ENCODE results near the gene SULF2.

DNA sequence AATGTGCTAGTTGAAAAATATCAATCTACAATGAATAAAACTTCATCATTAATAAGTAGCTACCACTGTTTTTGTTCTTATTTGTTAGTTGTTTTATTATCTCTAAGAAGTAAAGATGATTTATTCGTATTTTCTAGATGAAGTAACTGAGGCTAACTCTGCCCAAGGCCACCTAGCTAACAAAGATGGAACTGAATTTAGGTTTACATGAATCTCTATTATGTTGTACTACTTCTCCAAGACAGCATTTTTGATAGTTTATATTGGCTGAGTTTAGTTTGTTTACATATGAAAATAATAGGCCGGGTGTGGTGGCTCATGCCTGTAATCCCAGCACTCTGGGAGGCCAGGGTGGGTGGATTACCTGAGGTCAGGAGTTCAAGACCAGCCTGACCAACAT is 162.1 kb downstream of the SULF2 start:
- no peak for TF ChIP-seq RAD21 (IDR thresholded peaks at IDR 0.05; ENCODE audit: low read depth)
- TF ChIP-seq, protein P1, sequence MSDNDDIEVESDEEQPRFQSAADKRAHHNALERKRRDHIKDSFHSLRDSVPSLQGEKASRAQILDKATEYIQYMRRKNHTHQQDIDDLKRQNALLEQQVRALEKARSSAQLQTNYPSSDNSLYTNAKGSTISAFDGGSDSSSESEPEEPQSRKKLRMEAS (IDR thresholded peaks at IDR 0.05) = no peak
- TF ChIP-seq NFIC (IDR thresholded peaks at IDR 0.05) = no peak
- TF ChIP-seq EP300 (IDR thresholded peaks at IDR 0.05; ENCODE audit: borderline replicate concordance) = no peak
- TF ChIP-seq YY1 (IDR thresholded peaks at IDR 0.05; ENCODE audit: low read depth) = no peak
